ENCODE results near the gene TCTN3.

DNA sequence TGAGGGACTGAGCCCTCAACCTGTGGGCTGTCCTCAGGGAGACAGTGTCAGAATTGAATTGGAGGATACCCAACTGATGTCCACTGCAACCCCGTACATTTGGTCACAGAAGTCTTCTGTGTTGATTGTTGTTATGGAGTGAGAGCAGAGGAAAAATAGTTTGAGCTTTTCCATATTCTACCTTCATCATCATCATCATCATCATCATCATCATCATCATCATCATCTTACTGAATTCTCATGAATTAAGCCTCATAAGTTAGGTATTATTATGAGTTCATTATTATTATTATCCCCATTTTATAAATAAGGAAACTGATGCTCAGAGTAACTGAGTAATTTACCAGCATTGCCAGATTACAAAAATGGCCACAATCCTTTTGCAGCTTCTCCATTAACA is 45.6 kb downstream of the TCTN3 start:
- TF ChIP-seq POLR2AphosphoS5 (IDR thresholded peaks at IDR 0.05; ENCODE audit: low read depth, low read length) (no peak), ZBTB33 (IDR thresholded peaks at IDR 0.05; ENCODE audit: extremely low read depth, insufficient replicate concordance, low read length) (no peak), CTCF (IDR thresholded peaks at IDR 0.05 in 2 of 3, conservative IDR thresholded peaks at IDR 0.05 in 1 of 3; ENCODE audit: borderline replicate concordance in 1 of 3, insufficient read depth in 1 of 3, low read depth in 2 of 3, low read length in 2 of 3) (no peak), REST (IDR thresholded peaks at IDR 0.05; ENCODE audit: low read depth) (no peak), EZH2phosphoT487 (IDR thresholded peaks at IDR 0.05; ENCODE audit: borderline replicate concordance) (no peak), ATF3 (IDR thresholded peaks at IDR 0.05) (no peak), POLR2A (IDR thresholded peaks at IDR 0.05; ENCODE audit: borderline replicate concordance, extremely low read depth, insufficient read depth, insufficient read length) (no peak)
